PC-9 (cell line): ENCODE data around the gene DCTN1. TPM values are rescaled to one million over a fixed set of nuclear protein-coding genes. Genes with fewer than 3 reads are reported as not detected.
A peak's percentile ranks its signal among the peaks of the same experiment; 100 is the strongest.

Experiments
- BruUV-seq: library from RNA; stranded (reverse); fragments of 400-500 nt; replicated peaks from 2 replicates; lab custom pipeline; 2021; lab: Mats Ljungman, UMichigan
- CTCF ChIA-PET: fragments of 300-600 bp; sonication (Branson Sonifier 250); formaldehyde crosslinking; loops from one replicate; lab custom pipeline; 2022; ENCODE audit warnings: antibody characterized with exemption; lab: Charles Lee
- POLR2A ChIA-PET: fragments of 300-600 bp; sonication (Branson Sonifier 250); formaldehyde crosslinking; loops from one replicate; lab custom pipeline; 2022; ENCODE audit warnings: antibody characterized with exemption; ENCODE audit not compliant: unreplicated experiment; lab: Charles Lee
- DNase-seq, 2 experiments: peaks; one replicate each; pipeline versions ENCODE4 v3.0.0 to v3.0.0-alpha.2; 2015 to 2022; ENCODE audit warnings: mixed read lengths in 1 of 2
- H2AFZ ChIP-seq: fragments of 200-600 bp; sonication (generic); 2 replicates; pipeline ENCODE4 v1.8.1; 2017; ENCODE audit warnings: antibody characterized with exemption
- H3F3A ChIP-seq: fragments of 200-600 bp; sonication (generic); 2 replicates; pipeline ENCODE4 v1.8.1; 2017; ENCODE audit warnings: antibody characterized with exemption, mild to moderate bottlenecking, low read depth; ENCODE audit not compliant: insufficient read depth
- H3K27ac ChIP-seq: fragments of 200-600 bp; sonication (generic); 2 replicates; pipeline ENCODE4 v1.6.1; 2016; ENCODE audit warnings: mixed run types
- H3K27me3 ChIP-seq: fragments of 200-600 bp; sonication (generic); 2 replicates; pipeline ENCODE4 v1.6.1; 2016; ENCODE audit warnings: low read depth, mixed run types; ENCODE audit not compliant: insufficient read depth
- H3K36me3 ChIP-seq: fragments of 200-600 bp; sonication (generic); 2 replicates; pipeline ENCODE4 v1.6.1; 2016; ENCODE audit warnings: low read depth, mixed run types
- H3K4me1 ChIP-seq: fragments of 200-600 bp; sonication (generic); replicated peaks from 2 replicates; pipeline ENCODE4 v1.6.1; 2016; ENCODE audit warnings: mixed run types; ENCODE audit not compliant: insufficient read depth
- H3K4me2 ChIP-seq: fragments of 200-600 bp; sonication (generic); 2 replicates; pipeline ENCODE4 v1.6.1; 2017; ENCODE audit warnings: mixed run types
- H3K4me3 ChIP-seq: fragments of 200-600 bp; sonication (generic); 2 replicates; pipeline ENCODE4 v1.6.1; 2016; ENCODE audit warnings: mixed run types
- H3K79me2 ChIP-seq: fragments of 200-600 bp; sonication (generic); 2 replicates; pipeline ENCODE4 v1.6.1; 2017; ENCODE audit warnings: low read depth, mixed run types
- H3K9me2 ChIP-seq: fragments of 200-600 bp; sonication (generic); 2 replicates; pipeline ENCODE4 v1.8.1; 2017; ENCODE audit warnings: mild to moderate bottlenecking; ENCODE audit not compliant: insufficient read depth
- H3K9me3 ChIP-seq: fragments of 200-600 bp; sonication (generic); 2 replicates; pipeline ENCODE4 v1.8.1; 2016; ENCODE audit warnings: low read depth; ENCODE audit not compliant: insufficient read depth
- H4K20me1 ChIP-seq: fragments of 200-600 bp; sonication (generic); 2 replicates; pipeline ENCODE4 v1.8.1; 2017; ENCODE audit not compliant: insufficient read depth
- EZH2 ChIP-seq: fragments of 200-600 bp; sonication (generic); IDR thresholded peaks from 2 replicates; pipeline ENCODE4 v1.8.0; 2017; ENCODE audit warnings: antibody characterized with exemption, low read depth
- intact Hi-C: fragments of 100-400 bp; cut with micrococcal nuclease; formaldehyde crosslinking; loops from one replicate; pipeline ENCODE4 v1.10.0; 2022; ENCODE audit not compliant: unreplicated experiment
- total RNA-seq: library from RNA; stranded (reverse); gene quantifications from 2 replicates; pipeline ENCODE4 v1.2.3, GENCODE V29; 2021
- TF ChIP-seq, protein P1 (sequence below): fragments of 200-600 bp; sonication (generic); conservative IDR thresholded peaks from 2 replicates; pipeline ENCODE4 v1.6.1; 2017; ENCODE audit warnings: mixed run types, antibody characterized with exemption, mild to moderate bottlenecking, moderate library complexity

The DCTN1 gene
- total RNA-seq, 1 experiment from 2014 or later, result 130 TPM

DNA sequence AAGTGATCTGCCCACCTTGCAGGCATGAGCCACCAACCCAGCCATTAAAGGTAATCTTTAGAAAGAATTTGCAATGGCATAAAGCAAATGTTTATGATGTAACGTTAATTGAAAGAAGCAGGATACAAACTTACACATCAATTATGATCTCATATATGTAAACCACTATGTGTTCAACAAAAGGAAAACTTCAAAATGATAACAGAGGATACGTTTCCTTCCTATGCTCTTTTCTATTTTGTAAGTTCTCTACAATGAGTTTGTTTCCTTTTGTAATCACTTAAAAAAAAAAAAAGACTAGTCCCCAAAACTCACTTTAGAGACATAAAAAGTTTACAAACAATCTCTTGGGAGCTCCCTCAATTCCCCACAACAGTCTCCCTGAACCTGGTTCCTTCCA lies 39.9 kb upstream of the DCTN1 start:
- H3K9me3 ChIP-seq, result no peaks in the 10 kb centered on the region
- no peak overlapping the region for H3K27ac ChIP-seq
- no peaks in the 10 kb centered on the region for H4K20me1 ChIP-seq
- H3K36me3 ChIP-seq, result no peaks in the 10 kb centered on the region
- POLR2A ChIA-PET, result no interaction called here
- peak overlapping the region; percentile 83; the same call in 1 of the 2 replicates for H3K4me2 ChIP-seq
- no peaks in the 10 kb centered on the region for H3K9me2 ChIP-seq
- H3K4me1 ChIP-seq, result peaks cover 9% of the 10 kb centered on the region
- no peaks in the 10 kb centered on the region for H3K79me2 ChIP-seq
- peaks cover 36% of the 10 kb centered on the region; the same call in 1 of the 2 replicates for H3F3A ChIP-seq
- TF ChIP-seq, protein P1, sequence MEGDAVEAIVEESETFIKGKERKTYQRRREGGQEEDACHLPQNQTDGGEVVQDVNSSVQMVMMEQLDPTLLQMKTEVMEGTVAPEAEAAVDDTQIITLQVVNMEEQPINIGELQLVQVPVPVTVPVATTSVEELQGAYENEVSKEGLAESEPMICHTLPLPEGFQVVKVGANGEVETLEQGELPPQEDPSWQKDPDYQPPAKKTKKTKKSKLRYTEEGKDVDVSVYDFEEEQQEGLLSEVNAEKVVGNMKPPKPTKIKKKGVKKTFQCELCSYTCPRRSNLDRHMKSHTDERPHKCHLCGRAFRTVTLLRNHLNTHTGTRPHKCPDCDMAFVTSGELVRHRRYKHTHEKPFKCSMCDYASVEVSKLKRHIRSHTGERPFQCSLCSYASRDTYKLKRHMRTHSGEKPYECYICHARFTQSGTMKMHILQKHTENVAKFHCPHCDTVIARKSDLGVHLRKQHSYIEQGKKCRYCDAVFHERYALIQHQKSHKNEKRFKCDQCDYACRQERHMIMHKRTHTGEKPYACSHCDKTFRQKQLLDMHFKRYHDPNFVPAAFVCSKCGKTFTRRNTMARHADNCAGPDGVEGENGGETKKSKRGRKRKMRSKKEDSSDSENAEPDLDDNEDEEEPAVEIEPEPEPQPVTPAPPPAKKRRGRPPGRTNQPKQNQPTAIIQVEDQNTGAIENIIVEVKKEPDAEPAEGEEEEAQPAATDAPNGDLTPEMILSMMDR, result no peak
- TF ChIP-seq EZH2, result no peak
- no peak for DNase-seq
- H2AFZ ChIP-seq, result no peak overlapping the region
- CTCF ChIA-PET, result no interaction called here
- BruUV-seq, result no TSS peak
- no peak overlapping the region for H3K4me3 ChIP-seq
- H3K27me3 ChIP-seq, result no peaks in the 10 kb centered on the region
- intact Hi-C loops, result no loop called here

DNA sequence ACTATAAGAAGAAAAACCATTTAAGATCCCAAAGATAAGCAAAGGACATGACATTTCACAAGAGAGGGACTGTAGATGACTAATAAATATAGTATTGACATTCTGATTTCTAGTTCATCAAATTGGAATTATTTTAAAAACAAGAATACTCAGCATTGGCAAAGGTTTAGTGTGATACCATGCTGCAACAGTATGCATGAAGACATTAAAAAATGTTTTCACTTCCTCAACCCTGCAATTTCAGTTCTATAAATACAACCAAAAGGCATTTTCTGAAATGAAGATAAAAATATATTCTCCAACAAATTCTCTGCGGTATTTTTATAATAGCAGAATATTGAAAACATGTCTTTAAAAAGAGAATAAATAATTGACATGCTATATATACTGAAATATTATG lies 39.2 kb upstream of the DCTN1 start:
- H3K27me3 ChIP-seq, result no peaks in the 10 kb centered on the region
- DNase-seq, result no peak
- intact Hi-C loops, result no loop called here
- H4K20me1 ChIP-seq, result no peaks in the 10 kb centered on the region
- no peak overlapping the region for H2AFZ ChIP-seq
- ChIA-PET POLR2A (no interaction called here), CTCF (no interaction called here)
- H3F3A ChIP-seq, result peaks cover 29% of the 10 kb centered on the region; the same call in 1 of the 2 replicates
- no peak overlapping the region for H3K4me2 ChIP-seq
- BruUV-seq, result no TSS peak
- H3K36me3 ChIP-seq, result no peaks in the 10 kb centered on the region
- no peak overlapping the region for H3K4me3 ChIP-seq
- H3K27ac ChIP-seq, result no peak overlapping the region
- no peaks in the 10 kb centered on the region for H3K9me2 ChIP-seq
- peaks cover 9% of the 10 kb centered on the region for H3K4me1 ChIP-seq
- H3K9me3 ChIP-seq, result no peaks in the 10 kb centered on the region
- no peak for TF ChIP-seq EZH2
- TF ChIP-seq, protein P1, result no peak
- no peaks in the 10 kb centered on the region for H3K79me2 ChIP-seq

DNA sequence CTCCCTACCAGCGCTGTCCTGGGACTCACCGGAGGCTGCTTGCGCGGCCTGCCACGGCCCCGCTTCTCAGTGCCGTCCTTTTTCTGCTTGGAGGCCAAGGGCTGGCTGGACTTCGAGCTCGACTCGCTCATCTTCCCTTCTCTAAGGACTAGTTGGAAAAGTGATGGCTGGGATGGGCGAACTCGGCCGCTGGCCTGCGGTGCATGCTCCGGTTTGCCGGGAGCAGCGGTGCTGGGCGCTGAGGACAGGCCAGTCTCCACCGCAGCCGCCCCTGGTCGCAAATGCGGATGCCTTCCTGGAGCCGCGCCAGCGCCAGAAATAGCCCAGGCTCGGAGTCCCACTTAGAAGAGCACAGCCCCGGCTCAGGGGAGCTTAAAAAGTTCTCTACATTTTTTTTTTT lies 38.2 kb upstream of the DCTN1 start:
- Histone ChIP-seq H3K4me2 (no peak overlapping the region), H3K9me2 (no peaks in the 10 kb centered on the region), H3K4me3 (no peak overlapping the region), H3K36me3 (no peaks in the 10 kb centered on the region), H3K27me3 (no peaks in the 10 kb centered on the region), H4K20me1 (no peaks in the 10 kb centered on the region), H3K4me1 (peaks cover 9% of the 10 kb centered on the region), H2AFZ (no peak overlapping the region), H3K9me3 (no peaks in the 10 kb centered on the region), H3K79me2 (no peaks in the 10 kb centered on the region), H3K27ac (no peak overlapping the region), H3F3A (peaks cover 21% of the 10 kb centered on the region; the same call in 1 of the 2 replicates)
- DNase-seq, result no peak
- ChIA-PET POLR2A (no interaction called here), CTCF (no interaction called here)
- no TSS peak for BruUV-seq
- no peak for TF ChIP-seq EZH2
- TF ChIP-seq, protein P1, result no peak
- intact Hi-C loops, result no loop called here
